ENCODE results near the gene NBPF1.
"Not testable (repeated sequence)": the region's sequence is repeated elsewhere in the genome, so short reads cannot be mapped to it uniquely, and the experiment has no call there.

GRCh38 chr1:16644482-16645270 lies 31.3 kb upstream of the NBPF1 start:
- not testable (repeated sequence) for TF ChIP-seq EP300 (IDR thresholded peaks at IDR 0.05; ENCODE audit: borderline replicate concordance); RAD21 (IDR thresholded peaks at IDR 0.05; ENCODE audit: low read depth); FOXM1 (IDR thresholded peaks at IDR 0.05; ENCODE audit: borderline replicate concordance, low read depth); CREB1 (IDR thresholded peaks at IDR 0.05; ENCODE audit: low read depth)
- peak; percentile 98 for TF ChIP-seq MAX (IDR thresholded peaks at IDR 0.05)
- TF ChIP-seq REST (IDR thresholded peaks at IDR 0.05; ENCODE audit: low read depth), result peak; percentile 21; the same call in 1 of the 2 replicates
- peak; percentile 96 for TF ChIP-seq TAF1 (IDR thresholded peaks at IDR 0.05; ENCODE audit: low read depth)
- peak; percentile 65 for TF ChIP-seq USF1 (IDR thresholded peaks at IDR 0.05)
